ENCODE data around the gene GRK6. TPM values are rescaled to one million over a fixed set of nuclear protein-coding genes. Genes with fewer than 3 reads are reported as not detected.

Gene GRK6
- total RNA-seq, 2 donors from 2014 or later, result 38.0 to 64.4 TPM

DNA sequence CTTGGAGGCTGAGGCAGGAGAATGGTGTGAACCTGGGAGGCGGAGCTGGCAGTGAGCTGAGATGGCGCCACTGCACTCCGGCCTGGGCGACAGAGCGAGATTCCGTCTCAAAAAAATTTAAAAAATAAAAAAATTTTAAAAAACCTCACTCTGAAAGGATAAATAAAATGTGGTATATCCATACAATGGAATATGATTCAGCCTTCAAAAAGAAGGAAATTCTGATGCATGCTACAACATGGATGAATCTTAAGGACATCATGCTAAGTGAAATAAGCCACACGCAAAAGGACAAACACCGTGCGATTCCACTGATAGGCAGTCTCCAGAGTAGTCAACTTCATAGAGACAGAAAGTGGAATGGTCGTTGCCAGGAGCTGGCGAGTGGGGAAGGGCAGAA, 38.6 kb downstream of the GRK6 start:
- intact Hi-C loops (cut with DNase I), result no loop called here
- no peak for DNase-seq
- H3K27me3 ChIP-seq, result no peaks in the 10 kb centered on the region
- no peak overlapping the region for H3K4me3 ChIP-seq
- no peaks in the 10 kb centered on the region for H3K36me3 ChIP-seq
- no peak overlapping the region for H3K27ac ChIP-seq
- H3K4me1 ChIP-seq, result no peaks in the 10 kb centered on the region
- H3K9me3 ChIP-seq, result no peaks in the 10 kb centered on the region
- H3K9ac ChIP-seq (ENCODE audit: low read depth in 2 of 2, low read length in 2 of 2), result no peak overlapping the region
- TF ChIP-seq, protein P1, sequence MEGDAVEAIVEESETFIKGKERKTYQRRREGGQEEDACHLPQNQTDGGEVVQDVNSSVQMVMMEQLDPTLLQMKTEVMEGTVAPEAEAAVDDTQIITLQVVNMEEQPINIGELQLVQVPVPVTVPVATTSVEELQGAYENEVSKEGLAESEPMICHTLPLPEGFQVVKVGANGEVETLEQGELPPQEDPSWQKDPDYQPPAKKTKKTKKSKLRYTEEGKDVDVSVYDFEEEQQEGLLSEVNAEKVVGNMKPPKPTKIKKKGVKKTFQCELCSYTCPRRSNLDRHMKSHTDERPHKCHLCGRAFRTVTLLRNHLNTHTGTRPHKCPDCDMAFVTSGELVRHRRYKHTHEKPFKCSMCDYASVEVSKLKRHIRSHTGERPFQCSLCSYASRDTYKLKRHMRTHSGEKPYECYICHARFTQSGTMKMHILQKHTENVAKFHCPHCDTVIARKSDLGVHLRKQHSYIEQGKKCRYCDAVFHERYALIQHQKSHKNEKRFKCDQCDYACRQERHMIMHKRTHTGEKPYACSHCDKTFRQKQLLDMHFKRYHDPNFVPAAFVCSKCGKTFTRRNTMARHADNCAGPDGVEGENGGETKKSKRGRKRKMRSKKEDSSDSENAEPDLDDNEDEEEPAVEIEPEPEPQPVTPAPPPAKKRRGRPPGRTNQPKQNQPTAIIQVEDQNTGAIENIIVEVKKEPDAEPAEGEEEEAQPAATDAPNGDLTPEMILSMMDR (IDR thresholded peaks at IDR 0.05), result no peak

DNA sequence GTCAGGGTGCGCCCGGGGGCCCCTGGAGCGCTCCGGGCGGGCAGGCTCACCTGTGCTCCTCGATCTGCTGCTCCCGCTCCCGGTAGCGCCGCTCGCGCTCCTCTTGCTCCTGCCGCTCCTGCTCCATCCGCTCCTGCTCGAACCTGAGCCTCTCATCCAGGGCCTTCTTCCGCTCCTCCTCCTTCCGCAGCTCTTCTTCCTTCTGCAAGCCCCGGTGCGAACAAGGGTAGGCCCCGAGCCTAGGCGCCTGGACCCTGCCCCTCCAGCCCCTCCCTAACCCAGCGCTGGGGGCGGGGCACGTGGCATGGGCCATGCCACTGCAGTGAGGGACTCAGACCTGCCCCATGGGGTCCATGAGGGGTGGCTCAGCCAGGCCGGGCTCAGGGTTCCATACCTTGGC, 40.4 kb downstream of the GRK6 start:
- no peak for DNase-seq
- Histone ChIP-seq H3K27ac (no peak overlapping the region), H3K9me3 (no peaks in the 10 kb centered on the region), H3K4me1 (no peaks in the 10 kb centered on the region), H3K9ac (ENCODE audit: low read depth in 2 of 2, low read length in 2 of 2) (no peak overlapping the region), H3K36me3 (no peaks in the 10 kb centered on the region), H3K27me3 (no peaks in the 10 kb centered on the region), H3K4me3 (no peak overlapping the region)
- intact Hi-C loops (cut with DNase I), result no loop called here
- TF ChIP-seq, protein P1 (IDR thresholded peaks at IDR 0.05), result no peak

DNA sequence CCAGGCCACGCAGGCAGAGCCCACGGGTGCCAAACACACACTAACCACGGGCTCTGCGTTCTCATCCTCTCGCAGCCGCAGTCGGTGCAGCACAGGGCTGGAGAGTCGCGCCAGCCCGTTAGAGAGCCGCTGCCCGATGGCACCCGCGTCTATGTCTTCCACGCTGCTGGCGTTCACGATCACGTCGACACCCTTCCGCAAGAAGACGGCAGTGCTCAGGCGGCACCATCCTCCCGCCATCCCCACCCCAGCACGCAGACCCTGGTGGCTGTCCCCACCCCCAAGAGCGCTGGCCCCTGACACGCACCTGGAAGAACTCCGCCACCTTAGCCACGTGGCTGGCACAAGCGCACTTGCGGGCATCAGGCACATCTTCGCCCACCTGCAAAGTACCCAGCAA, 41.0 kb downstream of the GRK6 start:
- Histone ChIP-seq H3K4me1 (peaks cover 5% of the 10 kb centered on the region), H3K9ac (ENCODE audit: low read depth in 2 of 2, low read length in 2 of 2) (no peak overlapping the region), H3K36me3 (no peaks in the 10 kb centered on the region), H3K9me3 (no peaks in the 10 kb centered on the region), H3K27me3 (peaks cover under 1% of the 10 kb centered on the region), H3K27ac (no peak overlapping the region), H3K4me3 (no peak overlapping the region)
- intact Hi-C loops (cut with DNase I), result no loop called here
- TF ChIP-seq, protein P1 (IDR thresholded peaks at IDR 0.05), result no peak
- no peak for DNase-seq

GRCh38 chr5:177468329-177468684, 41.8 kb downstream of the GRK6 start:
- H3K27me3 ChIP-seq, result peaks cover 3% of the 10 kb centered on the region
- no peak for DNase-seq
- H3K9me3 ChIP-seq, result no peaks in the 10 kb centered on the region
- intact Hi-C loops (cut with DNase I), result no loop called here
- no peaks in the 10 kb centered on the region for H3K36me3 ChIP-seq
- no peak overlapping the region for H3K9ac ChIP-seq (ENCODE audit: low read depth in 2 of 2, low read length in 2 of 2)
- TF ChIP-seq, protein P1 (IDR thresholded peaks at IDR 0.05), result no peak
- H3K4me1 ChIP-seq, result peaks cover 9% of the 10 kb centered on the region
- no peak overlapping the region for H3K27ac ChIP-seq
- H3K4me3 ChIP-seq, result no peak overlapping the region

DNA sequence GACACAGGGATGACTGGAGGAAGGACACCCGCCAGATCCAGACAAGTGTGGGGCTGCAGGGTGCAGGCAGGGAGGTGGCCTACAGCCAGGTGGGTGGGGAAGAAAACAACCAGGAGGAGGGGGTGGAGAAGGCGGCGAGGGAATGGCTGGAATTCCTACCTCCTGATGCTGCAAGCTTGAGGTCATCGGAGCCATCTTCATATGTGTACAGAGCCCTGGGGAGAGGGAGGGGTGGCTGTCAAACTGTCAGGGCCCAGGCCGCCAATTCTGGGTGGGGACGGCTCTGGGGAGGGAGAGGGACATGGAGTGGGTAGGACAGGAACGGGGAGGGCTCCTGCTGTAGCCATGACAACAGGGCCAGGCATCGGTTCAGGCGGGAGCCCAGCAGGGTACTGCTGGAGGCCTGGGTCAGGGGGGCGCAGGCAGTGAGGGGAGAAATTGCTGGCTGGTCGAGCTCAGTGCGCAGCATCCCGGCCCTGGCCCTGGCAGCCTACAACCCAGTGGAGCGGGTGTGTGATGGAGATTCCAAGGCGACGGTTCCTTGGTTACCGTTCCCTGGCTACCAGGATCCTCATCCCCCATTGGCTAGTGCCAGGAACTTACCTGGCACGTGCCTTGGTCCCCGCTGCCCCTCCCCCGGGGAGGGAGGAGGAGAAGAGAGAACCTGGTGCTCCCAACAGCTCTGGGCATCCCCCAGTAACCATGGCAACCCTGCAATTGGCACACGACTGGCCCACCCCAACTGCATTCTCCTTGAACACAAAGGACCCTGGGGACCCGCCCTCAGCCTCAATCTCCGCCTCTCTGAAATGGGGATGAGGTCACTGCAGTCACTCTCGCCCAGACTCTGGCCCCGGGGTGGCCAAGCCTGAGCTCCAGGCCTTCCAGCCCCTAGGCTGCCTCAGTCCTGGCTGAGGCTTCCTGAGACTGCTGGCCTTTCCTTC, 42.5 kb downstream of the GRK6 start:
- TF ChIP-seq, protein P1 (IDR thresholded peaks at IDR 0.05), result no peak
- intact Hi-C loops (cut with DNase I), result no loop called here
- Histone ChIP-seq H3K27ac (no peak overlapping the region), H3K9me3 (no peaks in the 10 kb centered on the region), H3K36me3 (no peaks in the 10 kb centered on the region), H3K4me3 (no peak overlapping the region), H3K9ac (ENCODE audit: low read depth in 2 of 2, low read length in 2 of 2) (no peak overlapping the region), H3K4me1 (peaks cover 9% of the 10 kb centered on the region), H3K27me3 (peaks cover 3% of the 10 kb centered on the region)
- DNase-seq, result no peak
